Adrenal gland (tissue), 5 donors: ENCODE results near the gene ACTA2.

ENCODE experiments used
- CTCF ChIP-seq, 6 experiments: fragments of 450-650 bp in 4 of 6; fragments of 200-600 bp in 2 of 6; sonication (generic) in 1 of 6; IDR thresholded peaks; 1 replicate in 5 of 6; 2 replicates in 1 of 6; pipeline versions ENCODE4 v1.5.1 to v1.8.0; 2016 to 2021; ENCODE audit warnings: antibody characterized with exemption in 6 of 6, mild to moderate bottlenecking in 2 of 6, moderate library complexity in 1 of 6
- POLR2A ChIP-seq, 2 donors: fragments of 450-650 bp; IDR thresholded peaks; one replicate each; pipeline ENCODE4 v1.6.1; 2017; ENCODE audit warnings: antibody characterized with exemption in 2 of 2, mild to moderate bottlenecking in 2 of 2, moderate library complexity in 1 of 2
- donor health status: DM: no; HTN: no; CAD: no.

GRCh38 chr10:88920198-88920597 lies 32.4 kb downstream of the ACTA2 start:
- TF ChIP-seq POLR2A (IDR thresholded peaks at IDR 0.05) (no peak), CTCF (IDR thresholded peaks at IDR 0.05) (no peak)
